Activated naive CD8-positive, alpha-beta T cell treated with anti-CD3 and anti-CD28 coated beads, Interleukin-2, amount 50 U/mL, for 24 hours (primary cell): ENCODE data around the gene MT1H.
A peak's percentile ranks its signal among the peaks of the same experiment; 100 is the strongest.
"Not testable (repeated sequence)": the region's sequence is repeated elsewhere in the genome, so short reads cannot be mapped to it uniquely, and the experiment has no call there.

Source experiments
- ATAC-seq: fragments of 150-1000 bp; cut with Tn5 transposase; one replicate; pipeline ENCODE4 v1.10.0; 2021
- DNase-seq: peaks from one replicate; pipeline ENCODE4 v3.0.0; 2021
- H3K27ac Mint-ChIP-seq: one replicate; pipeline ENCODE4 v1.8.0; 2021; ENCODE audit warnings: mild to moderate bottlenecking, mixed read lengths
- H3K27me3 Mint-ChIP-seq: one replicate; pipeline ENCODE4 v1.8.0; 2021; ENCODE audit warnings: mixed read lengths
- H3K36me3 Mint-ChIP-seq: one replicate; pipeline ENCODE4 v1.8.0; 2021; ENCODE audit warnings: low read depth, mixed read lengths
- H3K4me1 Mint-ChIP-seq: one replicate; pipeline ENCODE4 v1.8.0; 2021; ENCODE audit warnings: mixed read lengths
- H3K4me3 Mint-ChIP-seq: one replicate; pipeline ENCODE4 v1.8.0; 2021; ENCODE audit warnings: mild to moderate bottlenecking, moderate library complexity, mixed read lengths
- H3K9me3 Mint-ChIP-seq: one replicate; pipeline ENCODE4 v1.8.0; 2021; ENCODE audit warnings: mixed read lengths

Gene MT1H

GRCh38 chr16:56645838-56646237 lies 23.8 kb upstream of the MT1H start:
- H3K36me3 Mint-ChIP-seq, result no peaks in the 10 kb centered on the region
- ATAC-seq (no peak), DNase-seq (no peak)
- H3K4me3 Mint-ChIP-seq, result no peak overlapping the region
- no peaks in the 10 kb centered on the region for H3K9me3 Mint-ChIP-seq
- no peak overlapping the region for H3K27ac Mint-ChIP-seq
- H3K27me3 Mint-ChIP-seq, result peaks cover 13% of the 10 kb centered on the region
- peaks cover 24% of the 10 kb centered on the region for H3K4me1 Mint-ChIP-seq

DNA sequence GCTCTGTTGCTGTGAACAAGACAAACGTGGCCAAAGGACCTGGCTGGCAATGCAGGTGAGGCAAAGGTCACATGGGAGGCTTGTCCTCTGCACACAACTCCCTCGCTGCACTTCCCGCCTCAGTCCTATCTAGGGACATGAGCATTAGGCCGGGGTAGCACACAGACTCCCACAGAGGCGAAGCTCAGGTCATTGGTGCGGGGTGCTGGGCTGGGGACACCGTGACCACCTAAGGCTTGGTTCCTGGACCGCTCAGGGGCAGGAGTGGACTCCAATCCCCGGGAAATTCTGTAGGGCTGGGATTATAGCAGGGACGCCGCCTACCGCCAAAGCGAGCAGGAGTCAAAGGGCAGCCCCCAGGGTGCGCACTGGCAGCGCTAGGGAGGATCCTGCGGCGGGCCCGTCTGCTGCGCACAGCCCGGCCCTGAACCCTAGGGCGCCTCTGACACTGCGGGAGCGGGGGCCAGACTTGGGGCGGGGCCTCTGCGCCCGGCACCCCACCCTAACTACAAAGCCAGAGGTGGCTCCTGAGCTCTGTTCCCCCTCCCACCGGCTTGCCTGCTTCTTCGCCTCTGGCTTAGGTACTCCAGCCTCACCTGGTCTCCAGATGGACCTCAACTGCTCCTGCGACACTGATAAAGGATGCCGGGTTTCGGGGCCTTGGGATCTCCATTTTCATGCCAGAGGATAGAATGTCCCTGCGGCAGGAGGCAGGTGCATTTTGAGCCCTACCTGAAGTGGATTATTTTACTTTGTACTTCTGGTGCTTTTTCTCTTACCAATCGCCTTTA lies 21.8 kb upstream of the MT1H start:
- Mint-ChIP-seq H3K4me3 (no peak overlapping the region), H3K36me3 (no peaks in the 10 kb centered on the region), H3K27me3 (peaks cover 13% of the 10 kb centered on the region), H3K9me3 (no peaks in the 10 kb centered on the region), H3K27ac (no peak overlapping the region), H3K4me1 (peaks cover 17% of the 10 kb centered on the region)
- ATAC-seq (no peak), DNase-seq (no peak)

- Mint-ChIP-seq H3K9me3 (no peaks in the 10 kb centered on the region), H3K27ac (no peak overlapping the region), H3K4me1 (peaks cover 3% of the 10 kb centered on the region), H3K4me3 (no peak overlapping the region), H3K36me3 (no peaks in the 10 kb centered on the region), H3K27me3 (peaks cover 13% of the 10 kb centered on the region)
- DNase-seq (no peak), ATAC-seq (no peak)
These were observed 20.3 kb upstream of the MT1H start for GRCh38 chr16:56649271-56649670.

- Mint-ChIP-seq H3K4me1 (no peaks in the 10 kb centered on the region), H3K4me3 (no peak overlapping the region), H3K9me3 (no peaks in the 10 kb centered on the region), H3K27ac (no peak overlapping the region), H3K36me3 (no peaks in the 10 kb centered on the region), H3K27me3 (peaks cover 13% of the 10 kb centered on the region)
- no peak for ATAC-seq
- no peak for DNase-seq
These were observed 19.8 kb upstream of the MT1H start for GRCh38 chr16:56649820-56650219.

DNA sequence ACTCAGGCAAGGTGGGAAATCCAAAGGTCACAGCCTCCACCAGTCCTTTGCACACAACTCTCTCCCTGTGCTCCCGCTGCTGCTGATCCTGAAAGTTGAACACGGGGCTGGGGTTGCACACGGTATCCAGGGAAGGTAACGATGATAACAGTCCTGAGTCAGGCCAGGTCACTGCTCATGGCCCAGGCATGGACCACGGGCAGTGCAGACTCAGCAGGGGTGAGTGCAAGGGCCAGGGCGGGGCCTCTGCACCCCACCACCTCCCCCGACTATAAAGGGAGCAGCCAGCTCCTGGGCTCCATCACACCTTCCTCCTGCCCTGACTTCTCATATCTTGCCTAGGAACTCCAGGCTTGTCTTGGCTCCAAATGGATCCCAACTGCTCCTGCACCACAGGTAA lies 18.0 kb upstream of the MT1H start, which contains the start of gene MT1B:
Gene MT1B (plus strand): TSS at position 301 of the 400 bp plus-strand sequence. CDS start 68 bp downstream, at position 369.
- Mint-ChIP-seq H3K9me3 (no peaks in the 10 kb centered on the region), H3K27ac (no peak within 1 kb of the TSS), H3K4me1 (no peaks in the 10 kb centered on the region), H3K36me3 (no peaks in the 10 kb centered on the region), H3K4me3 (no peak within 1 kb of the TSS), H3K27me3 (peaks cover 9% of the 10 kb centered on the region)
- ATAC-seq (no peak), DNase-seq (no peak)

DNA sequence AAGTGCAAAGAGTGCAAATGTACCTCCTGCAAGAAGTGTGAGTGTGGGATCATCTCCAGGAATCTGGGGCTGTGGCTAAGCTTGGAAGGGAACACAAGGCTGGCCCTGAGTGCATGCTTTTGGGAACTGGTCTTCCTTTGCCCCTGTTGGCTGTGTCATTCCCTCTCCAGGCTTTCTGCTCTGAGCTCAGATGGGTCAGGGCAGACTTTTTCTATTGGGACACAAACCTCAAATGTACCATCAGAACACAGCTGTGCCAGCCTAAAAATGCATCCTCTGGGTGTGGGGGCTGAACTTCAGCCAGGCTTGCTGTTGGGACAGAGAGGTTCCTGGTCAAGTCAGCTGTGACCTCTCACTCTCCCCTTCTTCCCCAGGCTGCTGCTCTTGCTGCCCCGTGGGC lies 17.0 kb upstream of the MT1H start:
- DNase-seq, result no peak

DNA sequence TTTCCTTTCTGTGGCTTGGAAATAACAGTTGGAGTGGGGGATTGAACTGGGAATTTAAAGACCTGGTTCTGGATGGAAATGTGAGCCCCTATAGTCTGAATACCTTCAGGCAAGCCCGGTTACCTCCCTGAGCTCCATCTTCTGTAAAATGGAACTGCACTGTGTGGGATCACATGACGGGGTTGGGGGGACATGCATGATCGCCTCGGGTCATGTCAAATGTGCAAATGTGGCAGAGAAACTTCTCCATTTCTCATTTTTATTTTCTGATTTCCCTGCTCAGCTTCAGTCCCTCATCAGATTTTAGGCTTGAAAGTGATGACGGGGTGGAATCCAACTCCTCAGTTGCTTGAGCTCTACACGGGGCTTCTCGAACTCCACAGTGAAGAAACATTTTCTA lies 16.4 kb upstream of the MT1H start:
- no peak for ATAC-seq
- H3K27me3 Mint-ChIP-seq, result peaks cover 6% of the 10 kb centered on the region
- no peaks in the 10 kb centered on the region for H3K36me3 Mint-ChIP-seq
- no peak for DNase-seq
- no peak overlapping the region for H3K27ac Mint-ChIP-seq
- H3K4me3 Mint-ChIP-seq, result no peak overlapping the region
- H3K4me1 Mint-ChIP-seq, result peaks cover 9% of the 10 kb centered on the region
- H3K9me3 Mint-ChIP-seq, result no peaks in the 10 kb centered on the region

More for the DNA sequence above, 17.0 kb upstream of the MT1H start:
- Mint-ChIP-seq H3K27ac (no peak overlapping the region), H3K4me3 (no peak overlapping the region), H3K27me3 (peaks cover 8% of the 10 kb centered on the region), H3K4me1 (peaks cover 4% of the 10 kb centered on the region), H3K9me3 (no peaks in the 10 kb centered on the region), H3K36me3 (no peaks in the 10 kb centered on the region)
- ATAC-seq, result no peak

- no peaks in the 10 kb centered on the region for H3K9me3 Mint-ChIP-seq
- peak; percentile 67 for DNase-seq
These were observed 11.9 kb upstream of the MT1H start, which contains the start of gene MT1F for GRCh38 chr16:56657555-56658326. TSS of gene MT1F (plus strand) at chr16:56657959. CDS start at chr16:56658059, 100 bp downstream.

GRCh38 chr16:56658327-56658875 lies 11.2 kb upstream of the MT1H start:
- no peaks in the 10 kb centered on the region for H3K36me3 Mint-ChIP-seq
- H3K4me1 Mint-ChIP-seq, result peaks cover 20% of the 10 kb centered on the region
- no peaks in the 10 kb centered on the region for H3K9me3 Mint-ChIP-seq
- peaks cover 4% of the 10 kb centered on the region for H3K27me3 Mint-ChIP-seq
- no peak overlapping the region for H3K27ac Mint-ChIP-seq
- DNase-seq, result no peak
- ATAC-seq, result no peak
- peak overlapping the region; percentile 85 for H3K4me3 Mint-ChIP-seq

More at GRCh38 chr16:56657555-56658326, 11.9 kb upstream of the MT1H start, which contains the start of gene MT1F:
- no peaks in the 10 kb centered on the region for H3K36me3 Mint-ChIP-seq
- peaks cover 18% of the 10 kb centered on the region for H3K4me1 Mint-ChIP-seq
- H3K27ac Mint-ChIP-seq, result peak within 1 kb of the TSS; percentile 30
- peaks cover 4% of the 10 kb centered on the region for H3K27me3 Mint-ChIP-seq
- peak within 1 kb of the TSS; percentile 85 for H3K4me3 Mint-ChIP-seq
- ATAC-seq, result peak; percentile 75

DNA sequence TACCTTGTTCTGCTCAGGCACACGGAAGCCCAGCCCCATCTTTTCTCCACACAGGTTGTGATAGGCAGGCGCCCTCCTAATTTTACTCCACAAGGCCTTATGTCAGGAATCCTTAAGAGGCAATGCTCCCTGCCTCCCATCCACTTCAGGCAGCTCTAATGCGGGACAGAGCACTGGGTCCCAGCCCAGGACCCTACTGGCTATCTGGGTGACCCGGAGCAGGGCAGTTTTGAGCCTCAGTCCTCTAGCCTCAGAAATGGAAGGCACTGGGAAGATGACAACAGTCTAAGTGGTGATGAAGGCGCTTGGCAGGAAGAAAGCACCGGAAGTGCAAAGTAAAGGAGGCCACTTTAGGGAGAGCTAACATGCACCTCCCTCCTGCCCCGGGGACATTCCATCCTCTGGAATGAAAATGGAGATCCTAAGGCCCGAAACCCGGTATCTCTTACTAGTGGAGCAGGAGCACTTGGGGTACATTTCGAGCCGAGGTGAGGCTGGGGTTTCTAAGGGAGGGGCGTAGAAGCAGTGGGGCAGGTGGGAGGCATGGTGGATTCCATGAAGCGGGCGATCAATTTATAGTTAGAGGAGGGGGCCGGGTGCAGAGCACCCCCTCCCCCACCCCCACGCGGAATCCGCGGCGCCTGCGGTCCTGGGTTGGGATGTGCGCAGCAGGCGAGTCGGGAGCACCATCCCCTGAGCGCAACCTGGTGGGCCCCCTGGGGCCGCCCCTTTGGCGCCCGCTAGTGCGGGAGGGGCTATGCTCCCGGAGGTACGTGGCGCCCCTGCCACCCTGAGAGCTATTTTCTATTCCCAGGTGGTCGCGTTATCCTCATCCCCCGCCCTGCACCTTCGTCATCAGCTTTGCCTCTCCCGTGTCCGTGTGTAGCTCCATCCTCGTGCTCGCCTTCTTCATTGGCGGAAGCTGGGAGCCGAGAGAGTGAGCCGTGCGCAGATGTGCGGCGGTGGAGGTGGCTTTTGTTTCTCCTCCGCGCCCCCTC lies 7.0 kb upstream of the MT1H start:
- ATAC-seq (no peak), DNase-seq (peak; percentile 41)
- Mint-ChIP-seq H3K4me1 (peaks cover 25% of the 10 kb centered on the region), H3K27ac (peak overlapping the region; percentile 78), H3K9me3 (no peaks in the 10 kb centered on the region), H3K36me3 (no peaks in the 10 kb centered on the region), H3K27me3 (peaks cover 20% of the 10 kb centered on the region), H3K4me3 (peak overlapping the region; percentile 75)

DNA sequence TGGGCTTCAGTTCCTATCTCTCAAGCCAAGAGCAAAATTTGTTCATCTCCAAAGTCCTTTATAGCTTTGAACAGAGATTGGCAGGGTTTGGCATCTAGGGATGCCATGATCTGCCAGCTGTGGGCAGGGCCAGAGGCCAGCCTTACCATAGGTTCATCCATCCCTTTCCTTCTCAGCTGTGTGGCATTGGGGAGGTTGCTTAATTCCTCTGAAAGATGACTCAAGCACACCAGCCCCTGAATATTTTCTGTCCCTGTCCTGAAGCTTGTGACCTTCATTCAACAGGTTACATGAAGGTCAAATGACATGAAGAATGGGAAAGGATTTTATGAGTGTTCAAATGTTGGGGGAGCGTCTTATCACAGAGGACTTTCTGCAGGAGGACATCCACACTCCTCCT lies 5.1 kb upstream of the MT1H start:
- Mint-ChIP-seq H3K27ac (no peak overlapping the region), H3K36me3 (no peaks in the 10 kb centered on the region), H3K4me3 (no peak overlapping the region), H3K9me3 (no peaks in the 10 kb centered on the region), H3K27me3 (peaks cover 36% of the 10 kb centered on the region), H3K4me1 (peaks cover 25% of the 10 kb centered on the region)
- DNase-seq (no peak), ATAC-seq (no peak)

DNA sequence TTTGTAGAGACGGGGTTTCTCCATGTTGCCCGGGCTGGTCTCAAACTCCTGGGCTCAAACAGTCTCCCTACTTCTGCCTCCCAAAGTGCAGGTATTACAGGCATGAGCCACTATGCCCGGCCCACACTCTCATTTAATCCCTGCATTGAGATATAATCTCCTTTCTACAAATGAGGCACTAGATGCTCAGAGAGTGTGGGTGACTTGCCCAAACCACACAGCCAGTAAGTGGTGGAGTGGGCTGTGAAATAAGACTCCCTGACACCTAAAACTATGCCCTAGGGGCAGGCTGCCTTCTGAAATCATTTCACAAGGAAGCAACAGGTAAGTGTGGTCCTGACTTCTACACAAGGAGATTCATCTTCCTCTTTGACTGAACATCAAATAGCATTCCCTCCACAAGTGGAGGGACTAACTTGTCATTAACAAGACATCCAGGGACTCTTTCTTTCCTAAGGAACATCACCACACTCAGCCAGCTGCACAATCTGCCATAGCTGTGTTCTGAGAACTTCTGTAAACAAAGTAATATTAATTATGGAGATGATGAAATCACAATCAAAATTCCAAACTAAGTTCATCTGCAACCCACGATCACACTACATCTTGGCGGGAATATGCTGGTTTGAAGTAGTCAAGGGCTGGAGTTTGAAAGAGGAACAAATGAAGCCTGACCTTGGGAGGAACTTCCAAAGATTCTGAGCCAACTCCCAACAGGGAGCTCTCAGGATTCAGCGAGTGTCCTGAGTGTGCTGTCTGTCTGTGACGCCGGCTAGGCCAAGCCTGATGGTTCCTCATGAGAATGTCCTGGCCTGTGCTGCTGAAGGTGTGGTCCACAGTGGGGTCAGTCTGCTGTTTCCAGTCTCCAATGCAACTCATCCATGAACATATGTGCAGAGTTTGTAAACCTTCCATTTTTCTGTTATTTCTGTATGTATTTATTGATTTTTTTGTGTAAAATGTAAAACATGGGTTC lies 4.0 kb upstream of the MT1H start:
- not testable (repeated sequence) for H3K27ac Mint-ChIP-seq, H3K4me3 Mint-ChIP-seq, DNase-seq, H3K36me3 Mint-ChIP-seq, H3K9me3 Mint-ChIP-seq
- peaks cover 27% of the 10 kb centered on the region for H3K4me1 Mint-ChIP-seq
- ATAC-seq, result peak; percentile 21
- peaks cover 46% of the 10 kb centered on the region for H3K27me3 Mint-ChIP-seq
